GM12801 (cell line): ENCODE results near the gene TMED1.

Experiments
- CTCF ChIP-seq: IDR thresholded peaks from one replicate; pipeline ENCODE4 v1.5.1; 2011; ENCODE audit warnings: control low read depth; ENCODE audit not compliant: insufficient read length; ENCODE audit errors: extremely low read depth

TMED1 gene

DNA sequence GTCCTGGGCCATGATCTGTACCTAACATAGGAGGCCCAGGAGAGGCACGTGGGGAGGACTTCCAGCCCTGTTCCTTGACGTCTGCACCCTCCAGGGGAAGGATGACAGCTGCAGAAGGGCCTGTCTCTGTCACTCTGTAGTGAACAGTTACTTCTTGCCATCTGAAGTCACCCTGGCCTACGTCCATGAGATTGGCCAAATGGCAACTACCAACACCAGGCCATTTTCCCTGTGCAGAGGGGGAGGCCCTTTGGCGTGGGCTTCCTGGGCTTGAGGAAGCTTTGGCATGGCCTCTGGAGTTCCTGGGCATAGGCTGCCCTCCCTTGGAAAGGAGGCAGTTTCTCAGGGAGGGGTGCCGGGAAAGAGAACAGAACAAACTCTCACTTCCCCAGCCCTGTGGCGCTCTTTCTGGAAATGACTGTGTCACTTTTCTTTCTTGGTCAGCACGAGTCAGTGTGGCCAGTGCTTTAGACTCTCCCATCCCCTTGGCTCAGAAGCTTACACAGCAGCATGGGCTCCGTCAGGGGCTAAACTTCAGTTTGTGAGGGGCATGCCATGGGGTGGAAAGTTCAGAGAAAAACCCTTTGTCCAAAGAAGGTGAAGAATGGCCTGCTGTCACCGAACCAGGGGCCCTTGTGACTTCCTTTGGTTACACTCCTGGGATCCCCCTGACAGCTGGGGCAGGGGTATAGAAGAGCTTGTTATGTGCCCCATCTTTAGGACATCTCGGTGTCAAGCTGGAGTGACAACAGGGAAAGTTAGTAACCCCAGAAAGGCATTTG is 40.6 kb upstream of the TMED1 start:
- TF ChIP-seq CTCF = no peak

GRCh38 chr19:10874024-10874423 is 38.0 kb upstream of the TMED1 start:
- no peak for TF ChIP-seq CTCF

DNA sequence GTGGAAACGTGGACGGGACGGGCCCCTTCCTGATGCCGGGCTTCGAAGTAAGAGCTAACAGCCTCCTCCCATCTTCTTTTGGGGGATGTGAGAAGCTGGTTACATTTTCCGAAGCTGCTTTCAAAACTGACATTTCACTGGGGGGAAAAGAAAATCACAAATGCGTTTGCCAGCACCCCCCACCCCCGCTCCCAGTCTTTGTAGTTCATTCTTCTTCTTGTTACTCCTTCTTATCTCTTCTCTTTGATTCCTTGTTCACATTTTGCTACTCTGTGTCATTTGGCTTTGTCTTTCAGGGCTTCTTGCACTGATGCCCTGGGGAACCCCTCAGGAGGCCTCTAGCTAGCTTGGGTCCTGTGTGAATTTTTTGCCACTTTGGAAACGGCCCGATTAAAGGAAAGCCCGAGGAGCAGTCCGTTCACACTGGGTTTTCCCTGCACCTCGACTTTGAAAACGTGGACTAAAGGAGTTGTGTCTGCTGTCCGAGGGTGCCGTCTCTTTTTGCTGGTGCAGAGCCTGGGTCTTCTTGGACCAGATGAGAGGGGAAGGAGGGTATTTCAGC is 36.6 kb upstream of the TMED1 start:
- TF ChIP-seq CTCF = no peak

DNA sequence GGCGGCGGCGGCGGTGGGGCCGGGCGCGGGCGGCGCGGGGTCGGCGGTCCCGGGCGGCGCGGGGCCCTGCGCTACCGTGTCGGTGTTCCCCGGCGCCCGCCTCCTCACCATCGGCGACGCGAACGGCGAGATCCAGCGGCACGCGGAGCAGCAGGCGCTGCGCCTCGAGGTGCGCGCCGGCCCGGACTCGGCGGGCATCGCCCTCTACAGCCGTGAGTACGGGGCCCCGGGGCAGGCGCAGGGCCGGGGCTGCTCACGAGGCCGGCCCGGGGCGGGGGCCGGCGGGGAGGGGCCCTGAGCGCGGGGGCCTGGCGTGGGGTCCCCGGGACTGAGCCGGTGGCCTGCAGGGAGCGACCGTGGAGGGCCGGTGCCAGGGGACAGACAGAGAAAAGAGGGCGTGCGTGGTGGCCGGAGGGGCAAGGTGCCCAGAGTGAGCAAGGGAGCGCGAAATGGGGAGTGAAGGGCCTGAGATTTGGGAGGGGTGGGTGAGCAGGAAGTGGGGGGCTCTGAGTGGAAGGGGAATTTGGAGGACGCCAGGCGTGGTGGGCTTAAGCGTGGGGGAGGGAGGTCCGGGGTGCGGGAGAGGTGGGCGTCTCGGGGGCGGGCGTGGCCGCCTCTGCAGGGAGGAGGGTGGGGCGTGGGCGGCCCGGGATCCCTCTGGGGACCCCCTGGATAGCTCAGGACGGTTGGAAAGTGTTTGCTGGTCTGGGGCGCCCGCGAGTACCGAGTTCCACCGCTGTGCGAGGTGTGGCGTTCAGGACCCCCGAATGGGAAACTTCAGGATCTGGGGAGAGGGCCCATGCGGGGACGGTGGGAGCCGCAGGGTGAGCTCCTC is 35.9 kb upstream of the TMED1 start:
- TF ChIP-seq CTCF = no peak

GRCh38 chr19:10870955-10871603 is 35.1 kb upstream of the TMED1 start, which contains the start of gene CARM1:
Gene CARM1 (plus strand): TSS chr19:10871553. CDS start chr19:10871703, 150 bp downstream.
- TF ChIP-seq CTCF = no peak

DNA sequence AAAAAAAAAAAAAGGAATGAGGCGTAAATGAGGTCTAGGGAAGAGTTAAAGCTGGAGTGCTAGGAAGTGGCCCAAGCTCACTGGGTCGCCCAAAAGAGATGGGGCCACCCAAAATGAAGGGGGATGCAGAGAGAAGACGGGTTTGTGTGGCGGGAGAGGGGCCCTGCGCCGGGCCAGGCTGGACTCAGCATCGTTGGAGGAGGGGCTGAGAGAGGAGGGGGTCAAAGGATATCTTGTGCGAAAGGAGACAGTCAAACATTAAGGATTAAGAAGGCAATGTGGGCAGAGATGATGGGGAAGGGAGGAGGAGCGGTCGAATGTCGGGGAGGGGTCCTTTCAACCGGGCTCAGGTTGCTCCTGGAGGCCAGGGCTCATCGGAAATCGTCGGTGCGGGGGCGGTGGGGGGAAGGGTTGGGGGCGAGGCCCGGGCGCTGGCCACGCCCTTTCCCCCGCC is 34.5 kb upstream of the TMED1 start:
- TF ChIP-seq CTCF = no peak
